GM12874 (cell line): ENCODE data around the gene ATXN10.

Experiments
- TF ChIP-seq, protein P1 (sequence below): IDR thresholded peaks from 2 replicates; pipeline ENCODE4 v1.5.1; 2011; ENCODE audit warnings: low read depth, mild to moderate bottlenecking, control low read depth, low read length, moderate library complexity; ENCODE audit not compliant: insufficient read depth

The ATXN10 gene

GRCh38 chr22:45872659-45873263 lies 201.1 kb downstream of the ATXN10 start:
- TF ChIP-seq, protein P1, sequence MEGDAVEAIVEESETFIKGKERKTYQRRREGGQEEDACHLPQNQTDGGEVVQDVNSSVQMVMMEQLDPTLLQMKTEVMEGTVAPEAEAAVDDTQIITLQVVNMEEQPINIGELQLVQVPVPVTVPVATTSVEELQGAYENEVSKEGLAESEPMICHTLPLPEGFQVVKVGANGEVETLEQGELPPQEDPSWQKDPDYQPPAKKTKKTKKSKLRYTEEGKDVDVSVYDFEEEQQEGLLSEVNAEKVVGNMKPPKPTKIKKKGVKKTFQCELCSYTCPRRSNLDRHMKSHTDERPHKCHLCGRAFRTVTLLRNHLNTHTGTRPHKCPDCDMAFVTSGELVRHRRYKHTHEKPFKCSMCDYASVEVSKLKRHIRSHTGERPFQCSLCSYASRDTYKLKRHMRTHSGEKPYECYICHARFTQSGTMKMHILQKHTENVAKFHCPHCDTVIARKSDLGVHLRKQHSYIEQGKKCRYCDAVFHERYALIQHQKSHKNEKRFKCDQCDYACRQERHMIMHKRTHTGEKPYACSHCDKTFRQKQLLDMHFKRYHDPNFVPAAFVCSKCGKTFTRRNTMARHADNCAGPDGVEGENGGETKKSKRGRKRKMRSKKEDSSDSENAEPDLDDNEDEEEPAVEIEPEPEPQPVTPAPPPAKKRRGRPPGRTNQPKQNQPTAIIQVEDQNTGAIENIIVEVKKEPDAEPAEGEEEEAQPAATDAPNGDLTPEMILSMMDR = no peak

DNA sequence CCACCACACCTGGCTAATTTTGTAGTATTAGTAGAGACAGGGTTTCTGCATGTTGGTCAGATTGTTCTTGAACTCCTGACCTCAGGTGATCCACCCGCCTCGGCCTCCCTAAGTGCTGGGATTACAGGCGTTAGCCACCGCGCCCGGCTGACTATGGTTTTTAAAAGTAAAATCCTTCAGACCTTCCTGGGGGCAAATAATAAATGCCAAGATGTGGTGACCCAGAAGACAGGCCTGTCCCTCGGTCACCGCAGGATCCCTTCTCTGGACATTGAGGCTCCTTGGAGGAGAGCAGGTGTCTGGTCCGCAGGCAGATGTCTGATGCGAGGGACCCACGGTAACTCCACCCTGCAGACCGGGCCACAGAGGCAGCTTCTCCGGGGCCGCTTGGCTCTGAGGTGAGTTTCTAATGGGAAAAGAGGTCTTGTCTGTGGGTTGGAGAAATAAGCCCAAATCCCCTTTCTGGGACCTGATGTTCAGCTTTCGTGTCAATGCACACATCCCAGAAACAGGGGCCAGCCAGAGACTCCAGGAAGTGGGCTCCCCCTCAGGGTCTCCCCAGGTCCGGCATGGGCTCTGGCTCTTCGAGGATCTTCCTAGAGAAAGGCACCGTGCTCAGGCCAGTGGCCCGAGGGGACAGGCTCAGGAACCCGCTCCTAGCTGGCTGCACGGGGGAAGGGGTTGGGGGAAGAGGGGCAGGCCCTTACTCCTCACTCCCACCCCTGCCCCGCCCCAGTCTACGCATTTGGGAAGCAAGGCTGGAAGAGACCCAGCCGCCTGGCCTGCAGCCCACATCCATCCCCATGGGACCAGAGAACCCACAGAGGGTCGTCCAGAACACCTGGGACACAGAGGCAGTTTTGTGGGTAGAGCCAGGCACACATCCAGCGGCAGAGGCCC lies 204.8 kb downstream of the ATXN10 start:
- TF ChIP-seq, protein P1 = no peak

DNA sequence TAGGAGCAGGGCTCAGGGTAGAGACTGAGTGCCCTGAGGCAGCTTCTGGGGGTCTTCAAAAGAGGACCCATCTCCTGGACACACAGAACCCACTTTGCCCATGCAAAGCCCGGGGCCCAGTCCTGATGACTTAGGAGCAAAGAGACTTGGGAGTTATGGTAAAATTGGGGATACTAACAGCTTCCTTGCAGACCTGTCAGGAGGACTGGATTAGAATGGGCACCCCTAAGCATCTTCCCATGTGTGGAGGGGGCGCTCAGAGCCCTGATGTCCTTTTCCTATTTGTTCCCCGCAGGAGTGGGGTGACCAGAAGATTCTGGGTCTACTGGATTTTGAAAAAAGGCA lies 205.4 kb downstream of the ATXN10 start:
- TF ChIP-seq, protein P1 = no peak

DNA sequence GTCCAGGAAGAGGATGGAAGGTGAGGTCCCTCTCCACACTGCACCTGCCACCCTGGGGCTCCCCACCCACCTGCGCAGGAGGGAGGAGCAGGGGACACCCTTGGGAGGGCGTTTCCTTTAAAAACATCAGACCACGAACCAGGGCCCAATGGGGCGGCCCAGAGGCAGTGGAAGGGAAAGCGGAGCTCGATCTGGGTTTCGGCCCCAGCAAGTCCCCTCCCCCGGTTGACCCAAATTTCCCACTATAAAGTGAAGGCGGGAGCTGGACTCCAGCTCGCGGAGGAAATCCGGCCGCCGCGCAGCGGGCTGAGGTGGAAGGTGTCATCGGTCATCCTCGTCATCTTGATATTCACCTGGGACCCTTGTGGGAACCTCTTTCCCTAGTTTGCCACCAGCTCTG lies 206.0 kb downstream of the ATXN10 start:
- TF ChIP-seq, protein P1 = no peak

DNA sequence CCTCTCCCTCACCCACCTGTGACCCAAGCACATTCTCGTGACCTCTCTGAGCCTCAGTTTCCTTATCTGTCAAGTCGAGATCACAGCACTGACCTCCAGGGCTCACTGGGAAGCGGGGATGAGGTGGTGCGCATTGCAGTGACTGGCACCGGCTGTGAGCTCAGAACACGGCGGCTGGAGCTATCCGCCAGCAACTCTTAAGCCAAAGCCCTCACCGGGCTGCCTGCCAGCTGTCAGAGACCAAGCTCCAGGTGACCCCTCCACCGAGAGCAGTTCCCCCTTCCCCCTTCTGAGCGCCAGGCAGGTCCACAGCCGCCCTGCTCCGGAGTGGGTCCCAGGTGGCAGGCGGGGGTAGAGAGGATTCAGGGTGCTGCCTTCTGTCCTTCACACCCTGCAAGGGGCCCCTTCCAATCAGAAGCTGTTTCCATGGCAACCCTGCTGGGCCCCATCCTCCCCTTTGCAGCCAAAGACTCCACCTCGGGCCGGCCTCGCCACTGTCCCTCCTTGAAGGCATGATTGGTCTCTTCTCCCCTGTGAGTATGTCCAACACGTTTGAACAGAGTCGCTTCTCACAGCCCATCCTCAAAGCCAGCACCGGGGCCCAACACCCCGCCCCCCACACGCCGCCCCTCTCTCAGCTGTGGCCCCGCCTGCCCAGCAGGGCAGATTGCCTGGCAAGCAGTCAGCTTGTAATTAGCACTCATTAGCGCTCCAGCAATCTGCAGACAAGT lies 206.6 kb downstream of the ATXN10 start:
- TF ChIP-seq, protein P1 = no peak

- TF ChIP-seq, protein P1 = no peak
These were observed 207.4 kb downstream of the ATXN10 start for GRCh38 chr22:45878901-45879551.

DNA sequence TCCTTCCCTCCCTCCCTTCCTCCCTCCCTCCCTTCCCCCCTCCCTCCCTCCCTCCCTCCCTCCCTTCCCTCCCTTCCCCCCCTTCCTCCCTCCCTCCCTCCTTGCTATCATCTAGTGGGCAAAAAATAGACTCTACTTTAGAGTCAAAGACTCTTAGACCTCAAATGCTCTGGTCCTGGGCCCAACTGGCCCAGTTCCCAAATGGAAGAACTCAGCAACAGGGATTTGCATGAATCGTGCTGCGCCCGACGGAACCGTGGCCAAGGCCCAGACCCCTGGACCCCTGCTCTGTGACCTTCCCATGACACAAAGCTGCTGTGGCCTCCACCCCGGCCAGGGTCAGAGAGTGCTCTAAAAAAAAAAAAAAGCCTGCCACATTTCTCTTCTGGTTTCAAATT lies 207.9 kb downstream of the ATXN10 start:
- TF ChIP-seq, protein P1 = no peak
